IMR-90 (cell line): ENCODE measurements around the gene TYMS. TPM values are rescaled to one million over a fixed set of nuclear protein-coding genes. Genes with fewer than 3 reads are reported as not detected.

Source experiments
- ATAC-seq: fragments of 200-7000 bp; cut with Tn5 transposase; 2 replicates; pipeline ENCODE4 v1.9.1; 2020; ENCODE audit warnings: low read depth, mild to moderate bottlenecking, moderate library complexity
- BruUV-seq: library from RNA; stranded (reverse); fragments of 400-500 nt; replicated peaks from 2 replicates; lab custom pipeline; 2021; lab: Mats Ljungman, UMichigan
- CTCF ChIA-PET: fragments of 300-600 bp; formaldehyde crosslinking; extraction: SDS; loops from one replicate; lab custom pipeline; 2021; ENCODE audit warnings: antibody characterized with exemption; lab: Yijun Ruan, JAX
- POLR2A ChIA-PET: fragments of 300-600 bp; sonication (Branson Sonifier 250); formaldehyde crosslinking; loops from one replicate; lab custom pipeline; 2022; ENCODE audit warnings: antibody characterized with exemption; ENCODE audit not compliant: unreplicated experiment; lab: Charles Lee
- DNase-seq: peaks from one replicate; pipeline ENCODE4 v3.0.0; 2013
- H2AFZ ChIP-seq: replicated peaks from 2 replicates; pipeline ENCODE3; 2013; ENCODE audit warnings: low read length, mild to moderate bottlenecking; ENCODE audit not compliant: poor library complexity
- H2AK5ac ChIP-seq: 2 replicates; pipeline ENCODE4 v1.6.1; 2013; ENCODE audit warnings: low read depth, low read length, inconsistent platforms
- H2AK9ac ChIP-seq: replicated peaks from 2 replicates; pipeline ENCODE3; 2013; ENCODE audit warnings: mild to moderate bottlenecking, low read depth, low read length, moderate library complexity; ENCODE audit not compliant: poor library complexity
- H2BK120ac ChIP-seq: 2 replicates; pipeline ENCODE4 v1.6.1; 2013; ENCODE audit warnings: low read depth, low read length, inconsistent platforms
- H2BK15ac ChIP-seq: 3 replicates; pipeline ENCODE4 v1.6.1; 2013; ENCODE audit warnings: low read depth, low read length, inconsistent platforms
- H2BK20ac ChIP-seq: 2 replicates; pipeline ENCODE4 v1.6.1; 2013; ENCODE audit warnings: low read depth, mild to moderate bottlenecking, inconsistent platforms, low read length, moderate library complexity
- H2BK5ac ChIP-seq: 2 replicates; pipeline ENCODE4 v1.6.1; 2013; ENCODE audit warnings: mild to moderate bottlenecking, low read depth, low read length, inconsistent platforms; ENCODE audit not compliant: poor library complexity, severe bottlenecking
- H3K14ac ChIP-seq: replicated peaks from 2 replicates; pipeline ENCODE4 v1.6.1; 2013; ENCODE audit warnings: low read depth, low read length, inconsistent platforms
- H3K18ac ChIP-seq: 2 replicates; pipeline ENCODE4 v1.6.1; 2013; ENCODE audit warnings: low read depth, low read length, control low read depth
- H3K23ac ChIP-seq: 2 replicates; pipeline ENCODE4 v1.6.1; 2013; ENCODE audit warnings: low read depth, low read length, inconsistent platforms
- H3K27ac ChIP-seq: 2 replicates; pipeline ENCODE4 v1.5.1; 2013; ENCODE audit warnings: mild to moderate bottlenecking, control low read depth, low read length; ENCODE audit not compliant: insufficient read depth
- H3K27me3 ChIP-seq: 2 replicates; pipeline ENCODE4 v1.6.1; 2013; ENCODE audit warnings: low read length; ENCODE audit not compliant: control insufficient read depth, insufficient read depth
- H3K36me3 ChIP-seq: 2 replicates; pipeline ENCODE4 v1.6.1; 2013; ENCODE audit warnings: low read length, mixed read lengths; ENCODE audit not compliant: control insufficient read depth, insufficient read depth
- H3K4ac ChIP-seq: 2 replicates; pipeline ENCODE4 v1.6.1; 2013; ENCODE audit warnings: low read depth, low read length, inconsistent platforms
- H3K4me1 ChIP-seq: 2 replicates; pipeline ENCODE4 v1.6.1; 2013; ENCODE audit warnings: low read length, mixed read lengths; ENCODE audit not compliant: control insufficient read depth, insufficient read depth
- H3K4me2 ChIP-seq: 2 replicates; pipeline ENCODE4 v1.6.1; 2013; ENCODE audit warnings: low read depth, mild to moderate bottlenecking, control low read depth, low read length, moderate library complexity
- H3K4me3 ChIP-seq: 2 replicates; pipeline ENCODE4 v1.5.1; 2013; ENCODE audit warnings: low read depth, mild to moderate bottlenecking, control low read depth, low read length, moderate library complexity; ENCODE audit not compliant: insufficient read depth
- H3K56ac ChIP-seq: 2 replicates; pipeline ENCODE4 v1.6.1; 2013; ENCODE audit warnings: low read length, inconsistent platforms; ENCODE audit not compliant: insufficient read depth; ENCODE audit errors: extremely low read depth
- H3K79me1 ChIP-seq, 2 experiments: 2 replicates each; pipeline ENCODE4 v1.6.1; 2013; ENCODE audit warnings: low read length in 2 of 2, inconsistent platforms in 1 of 2, low read depth in 1 of 2
- H3K9ac ChIP-seq: 2 replicates; pipeline ENCODE4 v1.6.1; 2013; ENCODE audit warnings: low read depth, low read length, control low read depth
- H3K9me1 ChIP-seq: 2 replicates; pipeline ENCODE4 v1.6.1; 2013; ENCODE audit warnings: low read length, inconsistent platforms; ENCODE audit not compliant: insufficient read depth
- H3K9me3 ChIP-seq: 2 replicates; pipeline ENCODE4 v1.6.1; 2013; ENCODE audit warnings: low read length; ENCODE audit not compliant: control insufficient read depth, insufficient read depth
- H4K20me1 ChIP-seq: 2 replicates; pipeline ENCODE4 v1.6.1; 2013; ENCODE audit warnings: low read length, inconsistent platforms; ENCODE audit not compliant: insufficient read depth
- H4K5ac ChIP-seq: 2 replicates; pipeline ENCODE4 v1.6.1; 2013; ENCODE audit warnings: mild to moderate bottlenecking, low read depth, low read length, control low read depth
- H4K8ac ChIP-seq, 2 experiments: 2 replicates each; pipeline ENCODE4 v1.6.1; 2013; ENCODE audit warnings: low read depth in 2 of 2, low read length in 2 of 2, control low read depth in 1 of 2, inconsistent platforms in 1 of 2
- H4K91ac ChIP-seq: 2 replicates; pipeline ENCODE4 v1.6.1; 2013; ENCODE audit warnings: low read depth, low read length, inconsistent platforms; ENCODE audit not compliant: insufficient read depth
- BHLHE40 ChIP-seq: fragments of 150-350 bp; IDR thresholded peaks from 2 replicates; pipeline ENCODE4 v1.6.1; 2016; ENCODE audit warnings: mild to moderate bottlenecking, low read depth, low read length
- CEBPB ChIP-seq: IDR thresholded peaks from 2 replicates; pipeline ENCODE4 v1.6.1; 2012; ENCODE audit warnings: low read depth, low read length, improper control_type of control experiment
- CTCF ChIP-seq: conservative IDR thresholded peaks from 2 replicates; pipeline ENCODE4 v1.5.1; 2012; ENCODE audit warnings: mild to moderate bottlenecking, low read depth, low read length, improper control_type of control experiment
- ELK1 ChIP-seq: fragments of 150-350 bp; IDR thresholded peaks from 2 replicates; pipeline ENCODE4 v1.6.1; 2016; ENCODE audit warnings: low read depth, mild to moderate bottlenecking, low read length, moderate library complexity, borderline replicate concordance
- MAFK ChIP-seq: IDR thresholded peaks from 2 replicates; pipeline ENCODE4 v1.6.1; 2012; ENCODE audit warnings: low read depth, low read length, improper control_type of control experiment
- NFE2L2 ChIP-seq: fragments of 150-350 bp; IDR thresholded peaks from 2 replicates; pipeline ENCODE4 v1.6.1; 2016; ENCODE audit warnings: low read depth, mild to moderate bottlenecking, low read length
- POLR2A ChIP-seq: IDR thresholded peaks from 2 replicates; pipeline ENCODE4 v1.6.1; 2012; ENCODE audit warnings: mild to moderate bottlenecking, low read depth, low read length
- RAD21 ChIP-seq: IDR thresholded peaks from 2 replicates; pipeline ENCODE4 v1.6.1; 2012; ENCODE audit warnings: low read length, improper control_type of control experiment
- RCOR1 ChIP-seq: IDR thresholded peaks from 2 replicates; pipeline ENCODE4 v1.6.1; 2012; ENCODE audit warnings: mild to moderate bottlenecking, low read length, improper control_type of control experiment; ENCODE audit not compliant: insufficient replicate concordance
- SMC3 ChIP-seq: fragments of 150-350 bp; IDR thresholded peaks from 2 replicates; pipeline ENCODE4 v1.6.1; 2016; ENCODE audit warnings: low read depth, mild to moderate bottlenecking, antibody characterized with exemption, low read length, moderate library complexity
- USF2 ChIP-seq: fragments of 150-350 bp; IDR thresholded peaks from 2 replicates; pipeline ENCODE4 v1.6.1; 2017; ENCODE audit warnings: mild to moderate bottlenecking, antibody characterized with exemption, low read length, low read depth
- WGBS, 2 experiments: methylation state at CpG; one replicate each; pipeline versions ENCODE4 v1.1.5 to v1.1.7; 2013; ENCODE audit warnings: missing lambda C conversion rate in 2 of 2; ENCODE audit not compliant: insufficient read length in 1 of 2; ENCODE audit errors: extremely low coverage in 2 of 2; 5-methylcytosine and 5-hydroxymethylcytosine counted together
- dilution Hi-C: fragments of 300-500 bp; cut with HindIII; formaldehyde crosslinking; loops from one replicate; pipeline ENCODE4 v1.14.3; 2018; ENCODE audit warnings: low sequenced_read_pairs; ENCODE audit not compliant: unreplicated experiment
- in situ Hi-C: fragments of 300-500 bp; cut with MboI; formaldehyde crosslinking; loops from 3 replicates; pipeline ENCODE4 v1.14.3; 2019; ENCODE audit warnings: low sequenced_read_pairs, inconsistent platforms, mixed read lengths
- intact Hi-C: fragments of 100-400 bp; cut with micrococcal nuclease; formaldehyde crosslinking; loops from 2 replicates; pipeline ENCODE4 v1.10.0; 2022
- polyA plus RNA-seq, 3 experiments: library from polyadenylated mRNA; depleted of rRNA; stranded (reverse); fragments of >200 nt; gene quantifications; 2 replicates each; pipeline ENCODE4 v1.2.3, GENCODE V29; 2012; ENCODE audit warnings: low replicate concordance in 1 of 3
- total RNA-seq: library from RNA; depleted of rRNA; stranded (reverse); fragments of >200 nt; gene quantifications from 2 replicates; pipeline ENCODE4 v1.2.3, GENCODE V29; 2012

The TYMS gene
- total and polyA plus RNA-seq, 2 of the 4 experiments (the other 2 are of a cell fraction), result 28.3 to 92.2 TPM

- Histone ChIP-seq H4K5ac (no peak overlapping the region), H3K27me3 (no peaks in the 10 kb centered on the region), H4K91ac (no peak overlapping the region), H3K56ac (no peak overlapping the region), H4K20me1 (no peaks in the 10 kb centered on the region), H3K18ac (no peak overlapping the region), H3K14ac (no peak overlapping the region), H3K79me1 (peaks cover under 1 to 11% of the 10 kb centered on the region in 2 experiments; a peak in 3 of 4 replicates), H2BK15ac (no peak overlapping the region), H2BK120ac (no peak overlapping the region), H4K8ac (no peak overlapping the region), H3K4me1 (no peaks in the 10 kb centered on the region; the same call in 1 of the 2 replicates), H3K27ac (no peak overlapping the region), H3K9me1 (no peaks in the 10 kb centered on the region), H3K4ac (no peak overlapping the region), H3K4me3 (no peak overlapping the region), H3K9ac (no peak overlapping the region), H2AFZ (no peak overlapping the region), H2AK9ac (no peak overlapping the region), H3K4me2 (no peak overlapping the region), H3K36me3 (no peaks in the 10 kb centered on the region), H3K9me3 (no peaks in the 10 kb centered on the region), H2BK5ac (no peak overlapping the region), H2AK5ac (no peak overlapping the region), H3K23ac (no peak overlapping the region), H2BK20ac (no peak overlapping the region)
- TF ChIP-seq NFE2L2, result no peak
- no peak for TF ChIP-seq MAFK
- TF ChIP-seq RCOR1, result no peak
- no peak for TF ChIP-seq CTCF
- no peak for TF ChIP-seq USF2
- TF ChIP-seq CEBPB, result no peak
- TF ChIP-seq ELK1, result no peak
- TF ChIP-seq BHLHE40, result no peak
- TF ChIP-seq RAD21, result no peak
- no peak for TF ChIP-seq SMC3
- TF ChIP-seq POLR2A, result no peak
- WGBS, 2 experiments, result no CpG with 5 or more reads among the region's 2 CpGs
- dilution Hi-C loops (no loop called here), in situ Hi-C loops (no loop called here), intact Hi-C loops (loop anchor here (10.0 kb wide), 1 partner anchor 181 kb away; no protein-coding TSS in a partner anchor)
- DNase-seq (no peak), ATAC-seq (no peak)
- POLR2A ChIA-PET, result no interaction called here
- CTCF ChIA-PET, result no interaction called here
- BruUV-seq, result no TSS peak
Observed at GRCh38 chr18:653512-653911, 3.9 kb upstream of the TYMS start.
